IMR-90 (cell line): Measurements from ENCODE around the gene RPS15A. TPM values are rescaled to one million over a fixed set of nuclear protein-coding genes. Genes with fewer than 3 reads are reported as not detected.

Experiments
- ATAC-seq: fragments of 200-7000 bp; cut with Tn5 transposase; 2 replicates; pipeline ENCODE4 v1.9.1; 2020; ENCODE audit warnings: low read depth, mild to moderate bottlenecking, moderate library complexity
- BruUV-seq: library from RNA; stranded (reverse); fragments of 400-500 nt; replicated peaks from 2 replicates; lab custom pipeline; 2021; lab: Mats Ljungman, UMichigan
- CTCF ChIA-PET: fragments of 300-600 bp; formaldehyde crosslinking; extraction: SDS; loops from one replicate; lab custom pipeline; 2021; ENCODE audit warnings: antibody characterized with exemption; lab: Yijun Ruan, JAX
- POLR2A ChIA-PET: fragments of 300-600 bp; sonication (Branson Sonifier 250); formaldehyde crosslinking; loops from one replicate; lab custom pipeline; 2022; ENCODE audit warnings: antibody characterized with exemption; ENCODE audit not compliant: unreplicated experiment; lab: Charles Lee
- DNase-seq: peaks from one replicate; pipeline ENCODE4 v3.0.0; 2013
- H2AFZ ChIP-seq: replicated peaks from 2 replicates; pipeline ENCODE3; 2013; ENCODE audit warnings: low read length, mild to moderate bottlenecking; ENCODE audit not compliant: poor library complexity
- H2AK5ac ChIP-seq: 2 replicates; pipeline ENCODE4 v1.6.1; 2013; ENCODE audit warnings: low read depth, low read length, inconsistent platforms
- H2AK9ac ChIP-seq: replicated peaks from 2 replicates; pipeline ENCODE3; 2013; ENCODE audit warnings: mild to moderate bottlenecking, low read depth, low read length, moderate library complexity; ENCODE audit not compliant: poor library complexity
- H2BK120ac ChIP-seq: 2 replicates; pipeline ENCODE4 v1.6.1; 2013; ENCODE audit warnings: low read depth, low read length, inconsistent platforms
- H2BK15ac ChIP-seq: 3 replicates; pipeline ENCODE4 v1.6.1; 2013; ENCODE audit warnings: low read depth, low read length, inconsistent platforms
- H2BK20ac ChIP-seq: 2 replicates; pipeline ENCODE4 v1.6.1; 2013; ENCODE audit warnings: low read depth, mild to moderate bottlenecking, inconsistent platforms, low read length, moderate library complexity
- H2BK5ac ChIP-seq: 2 replicates; pipeline ENCODE4 v1.6.1; 2013; ENCODE audit warnings: mild to moderate bottlenecking, low read depth, low read length, inconsistent platforms; ENCODE audit not compliant: poor library complexity, severe bottlenecking
- H3K14ac ChIP-seq: replicated peaks from 2 replicates; pipeline ENCODE4 v1.6.1; 2013; ENCODE audit warnings: low read depth, low read length, inconsistent platforms
- H3K18ac ChIP-seq: 2 replicates; pipeline ENCODE4 v1.6.1; 2013; ENCODE audit warnings: low read depth, low read length, control low read depth
- H3K23ac ChIP-seq: 2 replicates; pipeline ENCODE4 v1.6.1; 2013; ENCODE audit warnings: low read depth, low read length, inconsistent platforms
- H3K27ac ChIP-seq: 2 replicates; pipeline ENCODE4 v1.5.1; 2013; ENCODE audit warnings: mild to moderate bottlenecking, control low read depth, low read length; ENCODE audit not compliant: insufficient read depth
- H3K27me3 ChIP-seq: 2 replicates; pipeline ENCODE4 v1.6.1; 2013; ENCODE audit warnings: low read length; ENCODE audit not compliant: control insufficient read depth, insufficient read depth
- H3K36me3 ChIP-seq: 2 replicates; pipeline ENCODE4 v1.6.1; 2013; ENCODE audit warnings: low read length, mixed read lengths; ENCODE audit not compliant: control insufficient read depth, insufficient read depth
- H3K4ac ChIP-seq: 2 replicates; pipeline ENCODE4 v1.6.1; 2013; ENCODE audit warnings: low read depth, low read length, inconsistent platforms
- H3K4me1 ChIP-seq: 2 replicates; pipeline ENCODE4 v1.6.1; 2013; ENCODE audit warnings: low read length, mixed read lengths; ENCODE audit not compliant: control insufficient read depth, insufficient read depth
- H3K4me2 ChIP-seq: 2 replicates; pipeline ENCODE4 v1.6.1; 2013; ENCODE audit warnings: low read depth, mild to moderate bottlenecking, control low read depth, low read length, moderate library complexity
- H3K4me3 ChIP-seq: 2 replicates; pipeline ENCODE4 v1.5.1; 2013; ENCODE audit warnings: low read depth, mild to moderate bottlenecking, control low read depth, low read length, moderate library complexity; ENCODE audit not compliant: insufficient read depth
- H3K56ac ChIP-seq: 2 replicates; pipeline ENCODE4 v1.6.1; 2013; ENCODE audit warnings: low read length, inconsistent platforms; ENCODE audit not compliant: insufficient read depth; ENCODE audit errors: extremely low read depth
- H3K79me1 ChIP-seq, 2 experiments: 2 replicates each; pipeline ENCODE4 v1.6.1; 2013; ENCODE audit warnings: low read length in 2 of 2, inconsistent platforms in 1 of 2, low read depth in 1 of 2
- H3K9ac ChIP-seq: 2 replicates; pipeline ENCODE4 v1.6.1; 2013; ENCODE audit warnings: low read depth, low read length, control low read depth
- H3K9me1 ChIP-seq: 2 replicates; pipeline ENCODE4 v1.6.1; 2013; ENCODE audit warnings: low read length, inconsistent platforms; ENCODE audit not compliant: insufficient read depth
- H3K9me3 ChIP-seq: 2 replicates; pipeline ENCODE4 v1.6.1; 2013; ENCODE audit warnings: low read length; ENCODE audit not compliant: control insufficient read depth, insufficient read depth
- H4K20me1 ChIP-seq: 2 replicates; pipeline ENCODE4 v1.6.1; 2013; ENCODE audit warnings: low read length, inconsistent platforms; ENCODE audit not compliant: insufficient read depth
- H4K5ac ChIP-seq: 2 replicates; pipeline ENCODE4 v1.6.1; 2013; ENCODE audit warnings: mild to moderate bottlenecking, low read depth, low read length, control low read depth
- H4K8ac ChIP-seq, 2 experiments: 2 replicates each; pipeline ENCODE4 v1.6.1; 2013; ENCODE audit warnings: low read depth in 2 of 2, low read length in 2 of 2, control low read depth in 1 of 2, inconsistent platforms in 1 of 2
- H4K91ac ChIP-seq: 2 replicates; pipeline ENCODE4 v1.6.1; 2013; ENCODE audit warnings: low read depth, low read length, inconsistent platforms; ENCODE audit not compliant: insufficient read depth
- BHLHE40 ChIP-seq: fragments of 150-350 bp; IDR thresholded peaks from 2 replicates; pipeline ENCODE4 v1.6.1; 2016; ENCODE audit warnings: mild to moderate bottlenecking, low read depth, low read length
- CEBPB ChIP-seq: IDR thresholded peaks from 2 replicates; pipeline ENCODE4 v1.6.1; 2012; ENCODE audit warnings: low read depth, low read length, improper control_type of control experiment
- CTCF ChIP-seq: conservative IDR thresholded peaks from 2 replicates; pipeline ENCODE4 v1.5.1; 2012; ENCODE audit warnings: mild to moderate bottlenecking, low read depth, low read length, improper control_type of control experiment
- ELK1 ChIP-seq: fragments of 150-350 bp; IDR thresholded peaks from 2 replicates; pipeline ENCODE4 v1.6.1; 2016; ENCODE audit warnings: low read depth, mild to moderate bottlenecking, low read length, moderate library complexity, borderline replicate concordance
- RCOR1 ChIP-seq: IDR thresholded peaks from 2 replicates; pipeline ENCODE4 v1.6.1; 2012; ENCODE audit warnings: mild to moderate bottlenecking, low read length, improper control_type of control experiment; ENCODE audit not compliant: insufficient replicate concordance
- RFX5 ChIP-seq: IDR thresholded peaks from 2 replicates; pipeline ENCODE4 v1.8.0; 2012; ENCODE audit warnings: low read depth, mild to moderate bottlenecking, low read length, moderate library complexity
- SMC3 ChIP-seq: fragments of 150-350 bp; IDR thresholded peaks from 2 replicates; pipeline ENCODE4 v1.6.1; 2016; ENCODE audit warnings: low read depth, mild to moderate bottlenecking, antibody characterized with exemption, low read length, moderate library complexity
- USF2 ChIP-seq: fragments of 150-350 bp; IDR thresholded peaks from 2 replicates; pipeline ENCODE4 v1.6.1; 2017; ENCODE audit warnings: mild to moderate bottlenecking, antibody characterized with exemption, low read length, low read depth
- dilution Hi-C: fragments of 300-500 bp; cut with HindIII; formaldehyde crosslinking; loops from one replicate; pipeline ENCODE4 v1.14.3; 2018; ENCODE audit warnings: low sequenced_read_pairs; ENCODE audit not compliant: unreplicated experiment
- in situ Hi-C: fragments of 300-500 bp; cut with MboI; formaldehyde crosslinking; loops from 3 replicates; pipeline ENCODE4 v1.14.3; 2019; ENCODE audit warnings: low sequenced_read_pairs, inconsistent platforms, mixed read lengths
- intact Hi-C: fragments of 100-400 bp; cut with micrococcal nuclease; formaldehyde crosslinking; loops from 2 replicates; pipeline ENCODE4 v1.10.0; 2022
- polyA plus RNA-seq, 3 experiments: library from polyadenylated mRNA; depleted of rRNA; stranded (reverse); fragments of >200 nt; gene quantifications; 2 replicates each; pipeline ENCODE4 v1.2.3, GENCODE V29; 2012; ENCODE audit warnings: low replicate concordance in 1 of 3
- total RNA-seq: library from RNA; depleted of rRNA; stranded (reverse); fragments of >200 nt; gene quantifications from 2 replicates; pipeline ENCODE4 v1.2.3, GENCODE V29; 2012

Gene RPS15A
- total and polyA plus RNA-seq, 2 of the 4 experiments (the other 2 are of a cell fraction) = 4,588 to 4,619 TPM

GRCh38 chr16:18836702-18837101 is 46.6 kb upstream of the RPS15A start:
- Histone ChIP-seq H3K9me3 (no peaks in the 10 kb centered on the region), H2BK15ac (no peak overlapping the region), H2AFZ (no peak overlapping the region), H3K79me1 (peaks cover 6 to 9% of the 10 kb centered on the region in 2 experiments; a peak in 2 of 4 replicates), H2AK5ac (no peak overlapping the region), H3K36me3 (peaks cover 60% of the 10 kb centered on the region), H4K8ac (no peak overlapping the region), H2BK20ac (no peak overlapping the region), H3K23ac (no peak overlapping the region), H2AK9ac (no peak overlapping the region), H4K20me1 (no peaks in the 10 kb centered on the region), H3K4me1 (no peaks in the 10 kb centered on the region), H3K18ac (no peak overlapping the region), H2BK120ac (no peak overlapping the region), H3K56ac (no peak overlapping the region), H3K9ac (no peak overlapping the region), H3K27me3 (no peaks in the 10 kb centered on the region), H3K9me1 (no peaks in the 10 kb centered on the region; the same call in 1 of the 2 replicates), H2BK5ac (no peak overlapping the region), H4K5ac (no peak overlapping the region), H3K27ac (no peak overlapping the region), H3K4me3 (no peak overlapping the region), H3K4me2 (no peak overlapping the region), H3K14ac (no peak overlapping the region), H3K4ac (no peak overlapping the region), H4K91ac (no peak overlapping the region)
- ChIA-PET POLR2A (no interaction called here), CTCF (no interaction called here)
- intact Hi-C loops (no loop called here), in situ Hi-C loops (no loop called here), dilution Hi-C loops (no loop called here)
- TF ChIP-seq RCOR1 (no peak), ELK1 (no peak), USF2 (no peak), RFX5 (no peak), BHLHE40 (no peak), SMC3 (no peak), CTCF (no peak), CEBPB (no peak)
- ATAC-seq (no peak), DNase-seq (no peak)
- no TSS peak for BruUV-seq
